Kidney (tissue), 14 donors: Measurements from ENCODE around the gene EIF2B4. TPM values are rescaled to one million over a fixed set of nuclear protein-coding genes. Genes with fewer than 3 reads are reported as not detected.

Experiments
- DNase-seq, 5 donors: peaks; one replicate each; pipeline ENCODE4 v3.0.0-alpha.2; 2013 to 2020
- FAIRE-seq: peaks from 2 replicates; lab custom pipeline; 2012; peaks lifted over from hg19 to GRCh38; lab: Jason Lieb, UNC
- H3K27ac ChIP-seq, 2 donors: one replicate each; pipeline ENCODE4 v1.7.0; 2013; ENCODE audit warnings: low read depth in 2 of 2, low read length in 2 of 2, inconsistent platforms in 1 of 2
- H3K27me3 ChIP-seq: one replicate; pipeline ENCODE4 v1.7.1; 2013; ENCODE audit warnings: low read length, inconsistent platforms; ENCODE audit not compliant: control insufficient read depth, insufficient read depth
- H3K36me3 ChIP-seq, 3 donors: one replicate each; pipeline versions ENCODE4 v1.7.0 to v1.7.1; 2013; ENCODE audit warnings: low read length in 3 of 3, control low read depth in 1 of 3, inconsistent platforms in 1 of 3; ENCODE audit not compliant: insufficient read depth in 3 of 3, control insufficient read depth in 2 of 3
- H3K4me1 ChIP-seq, 3 donors: one replicate each; pipeline versions ENCODE4 v1.7.0 to v1.7.1; 2013; ENCODE audit warnings: low read length in 3 of 3, inconsistent platforms in 1 of 3, low read depth in 1 of 3; ENCODE audit not compliant: control insufficient read depth in 2 of 3, insufficient read depth in 2 of 3
- H3K4me3 ChIP-seq, 3 donors: one replicate each; pipeline versions ENCODE4 v1.7.0 to v1.8.1; 2013; ENCODE audit warnings: low read length in 3 of 3, control low read depth in 1 of 3, inconsistent platforms in 1 of 3
- H3K9ac ChIP-seq, 3 donors: one replicate each; pipeline versions ENCODE4 v1.7.0 to v1.7.1; 2013; ENCODE audit warnings: low read length in 3 of 3, control low read depth in 1 of 3, inconsistent platforms in 1 of 3
- H3K9me3 ChIP-seq, 3 donors: one replicate each; pipeline versions ENCODE4 v1.7.0 to v1.7.1; 2013; ENCODE audit warnings: low read length in 3 of 3, control low read depth in 1 of 3, inconsistent platforms in 1 of 3; ENCODE audit not compliant: control insufficient read depth in 2 of 3, insufficient read depth in 1 of 3
- CTCF ChIP-seq: IDR thresholded peaks from 3 replicates; pipeline ENCODE4 v1.5.1; 2012; ENCODE audit warnings: mild to moderate bottlenecking, moderate library complexity, borderline replicate concordance; ENCODE audit not compliant: insufficient read depth; ENCODE audit errors: extremely low read depth
- intact Hi-C: fragments of 100-400 bp; cut with DNase I; formaldehyde crosslinking; loops from one replicate; pipeline ENCODE4 v1.11.1; 2022
- polyA plus RNA-seq: library from polyadenylated mRNA; stranded (reverse); fragments of 350-450 nt; fragmentation: Illumina TruSeq; extraction: RNeasy Lipid Tissue Mini Kit (QIAGEN cat#74804); gene quantifications from one replicate; pipeline ENCODE4 v1.2.3, GENCODE V29; 2014; ENCODE audit warnings: low read depth, low replicate concordance; ENCODE audit not compliant: insufficient read depth
- total RNA-seq: library from RNA; stranded (reverse); fragmentation: NEBNext Ultra II Directional; extraction: Animal tissue kit (Norgen Biotek cat#: 25700); gene quantifications from one replicate; pipeline ENCODE4 v1.2.1, GENCODE V29; 2021
- donor health status: control.
- donor health status: control.
- donor health status: control.
- donor health status: control.
- donor health status: control.
- donor health status: DM: yes; HTN: yes; CAD: no.
- donor health status: Normal renal cell carcinoma (clear cell type).

Gene EIF2B4
- total and polyA plus RNA-seq, 2 donors from 2014 or later = 35.8 to 49.6 TPM

GRCh38 chr2:27347641-27348040 is 22.5 kb downstream of the EIF2B4 start:
- no peak overlapping the region for H3K4me3 ChIP-seq
- DNase-seq = no peak
- H3K27ac ChIP-seq = no peak overlapping the region

GRCh38 chr2:27336173-27336572 is 34.0 kb downstream of the EIF2B4 start:
- no peak overlapping the region for H3K4me3 ChIP-seq
- no peaks in the 10 kb centered on the region for H3K27me3 ChIP-seq
- TF ChIP-seq CTCF = no peak
- no peaks in the 10 kb centered on the region for H3K9me3 ChIP-seq
- H3K9ac ChIP-seq = no peak overlapping the region
- DNase-seq (peak in 1 of 5 donors; percentile 37), FAIRE-seq (no peak)
- H3K4me1 ChIP-seq = no peaks in the 10 kb centered on the region
- intact Hi-C loops = no loop called here
- no peak overlapping the region for H3K27ac ChIP-seq
- peaks cover 9 to 44% (median 35%) of the 10 kb centered on the region in 3 donors for H3K36me3 ChIP-seq

More at GRCh38 chr2:27347641-27348040, 22.5 kb downstream of the EIF2B4 start:
- no peaks in the 10 kb centered on the region for H3K4me1 ChIP-seq
- H3K9me3 ChIP-seq = no peaks in the 10 kb centered on the region
- intact Hi-C loops = no loop called here
- no peak overlapping the region for H3K9ac ChIP-seq
- H3K36me3 ChIP-seq = peaks cover 0 to 5% (median 2%) of the 10 kb centered on the region in 3 donors
- no peak for FAIRE-seq
- no peak for TF ChIP-seq CTCF
- H3K27me3 ChIP-seq = no peaks in the 10 kb centered on the region

GRCh38 chr2:27335311-27335710 is 34.8 kb downstream of the EIF2B4 start:
- no peak for TF ChIP-seq CTCF
- intact Hi-C loops = no loop called here
- Histone ChIP-seq H3K27me3 (no peaks in the 10 kb centered on the region), H3K9me3 (no peaks in the 10 kb centered on the region), H3K9ac (no peak overlapping the region), H3K27ac (no peak overlapping the region), H3K36me3 (peaks cover 9 to 39% (median 36%) of the 10 kb centered on the region in 3 donors), H3K4me3 (no peak overlapping the region), H3K4me1 (no peaks in the 10 kb centered on the region)
- peak in 1 of 5 donors; percentile 21 for DNase-seq
- no peak for FAIRE-seq

GRCh38 chr2:27324720-27325119 is 45.4 kb downstream of the EIF2B4 start:
- intact Hi-C loops = no loop called here

More at GRCh38 chr2:27324720-27325119, 45.4 kb downstream of the EIF2B4 start:
- DNase-seq (no peak), FAIRE-seq (no peak)
- H3K4me3 ChIP-seq = no peak overlapping the region
- H3K9ac ChIP-seq = no peak overlapping the region
- no peaks in the 10 kb centered on the region for H3K27me3 ChIP-seq
- TF ChIP-seq CTCF = no peak
- peaks cover 0 to 11% (median 0%) of the 10 kb centered on the region in 3 donors for H3K4me1 ChIP-seq
- H3K36me3 ChIP-seq = peaks cover 3 to 32% (median 18%) of the 10 kb centered on the region in 3 donors
- H3K9me3 ChIP-seq = no peaks in the 10 kb centered on the region
- H3K27ac ChIP-seq = no peak overlapping the region
